Amygdala (tissue), 56 donors: Measurements from ENCODE around the gene TMEM97.

ENCODE experiments used
- DNase-seq, 56 donors: peaks; one replicate each; lab custom pipeline; 2025; lab: John Stamatoyannopoulos, UW

Gene TMEM97

GRCh38 chr17:28315846-28316705, 2.9 kb upstream of the TMEM97 start:
- DNase-seq, result no peak

- DNase-seq, result no peak
Measured at GRCh38 chr17:28317099-28317965, 1.7 kb upstream of the TMEM97 start.

- DNase-seq, result peak in 1 of 56 donors; percentile 20
Measured at GRCh38 chr17:28317966-28318758, 838 bp upstream of the TMEM97 start.

GRCh38 chr17:28319598-28319935, 567 bp downstream of the TMEM97 start:
- DNase-seq, result no peak

- DNase-seq, result no peak
Measured at GRCh38 chr17:28320215-28321061, 1.4 kb downstream of the TMEM97 start.

GRCh38 chr17:28324267-28324745, 5.3 kb downstream of the TMEM97 start:
- DNase-seq, result no peak

- no peak for DNase-seq
Measured at GRCh38 chr17:28324781-28325180, 5.8 kb downstream of the TMEM97 start.

- DNase-seq, result no peak
Measured at GRCh38 chr17:28325211-28325610, 6.2 kb downstream of the TMEM97 start.

GRCh38 chr17:28326114-28326513, 7.1 kb downstream of the TMEM97 start:
- DNase-seq, result no peak

- no peak for DNase-seq
Measured at GRCh38 chr17:28327031-28327607, 8.1 kb downstream of the TMEM97 start.

- DNase-seq, result no peak
Measured at GRCh38 chr17:28327709-28328108, 8.7 kb downstream of the TMEM97 start.

- DNase-seq, result no peak
Measured at GRCh38 chr17:28328325-28328724, 9.3 kb downstream of the TMEM97 start.

- no peak for DNase-seq
Measured at GRCh38 chr17:28330671-28331070, 11.7 kb downstream of the TMEM97 start.

GRCh38 chr17:28331891-28332420, 13.0 kb downstream of the TMEM97 start:
- no peak for DNase-seq

- no peak for DNase-seq
Measured at GRCh38 chr17:28333083-28333746, 14.2 kb downstream of the TMEM97 start.

- no peak for DNase-seq
Measured at GRCh38 chr17:28334171-28334570, 15.2 kb downstream of the TMEM97 start.

- no peak for DNase-seq
Measured at GRCh38 chr17:28334666-28335200, 15.7 kb downstream of the TMEM97 start.
